MM.1S (cell line): Measurements from ENCODE around the gene GDPD3.

Source experiments
- EZH2 ChIP-seq: fragments of 300-600 bp; sonication (generic); optimal IDR thresholded peaks from 2 replicates; pipeline ENCODE3; 2017; ENCODE audit warnings: low read depth, mild to moderate bottlenecking, antibody characterized with exemption, low read length, mixed read lengths
- TF ChIP-seq, protein P1 (sequence below): fragments of 300-600 bp; sonication (generic); IDR thresholded peaks from 2 replicates; pipeline ENCODE4 v1.5.1; 2016; ENCODE audit warnings: antibody characterized with exemption, low read length, mixed read lengths

DNA sequence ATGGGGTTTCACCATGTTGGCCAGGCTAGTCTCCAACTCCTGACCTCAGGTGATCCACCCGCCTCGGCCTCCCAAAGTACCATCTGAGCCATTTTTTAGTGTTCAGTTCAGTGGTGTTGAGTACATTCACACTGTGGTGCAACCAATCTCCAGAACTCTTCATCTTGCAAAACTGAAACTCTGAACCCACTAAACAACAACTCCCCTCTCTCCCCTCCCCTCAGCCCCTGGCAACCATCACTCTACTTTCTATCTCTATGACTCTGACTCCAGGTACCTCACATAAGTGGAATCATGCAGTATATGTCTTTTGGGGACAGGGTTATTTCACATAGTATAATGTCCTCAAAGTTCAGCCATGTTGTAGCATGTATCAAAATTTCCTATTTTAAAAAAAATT lies 28.4 kb upstream of the GDPD3 start:
- TF ChIP-seq, protein P1, sequence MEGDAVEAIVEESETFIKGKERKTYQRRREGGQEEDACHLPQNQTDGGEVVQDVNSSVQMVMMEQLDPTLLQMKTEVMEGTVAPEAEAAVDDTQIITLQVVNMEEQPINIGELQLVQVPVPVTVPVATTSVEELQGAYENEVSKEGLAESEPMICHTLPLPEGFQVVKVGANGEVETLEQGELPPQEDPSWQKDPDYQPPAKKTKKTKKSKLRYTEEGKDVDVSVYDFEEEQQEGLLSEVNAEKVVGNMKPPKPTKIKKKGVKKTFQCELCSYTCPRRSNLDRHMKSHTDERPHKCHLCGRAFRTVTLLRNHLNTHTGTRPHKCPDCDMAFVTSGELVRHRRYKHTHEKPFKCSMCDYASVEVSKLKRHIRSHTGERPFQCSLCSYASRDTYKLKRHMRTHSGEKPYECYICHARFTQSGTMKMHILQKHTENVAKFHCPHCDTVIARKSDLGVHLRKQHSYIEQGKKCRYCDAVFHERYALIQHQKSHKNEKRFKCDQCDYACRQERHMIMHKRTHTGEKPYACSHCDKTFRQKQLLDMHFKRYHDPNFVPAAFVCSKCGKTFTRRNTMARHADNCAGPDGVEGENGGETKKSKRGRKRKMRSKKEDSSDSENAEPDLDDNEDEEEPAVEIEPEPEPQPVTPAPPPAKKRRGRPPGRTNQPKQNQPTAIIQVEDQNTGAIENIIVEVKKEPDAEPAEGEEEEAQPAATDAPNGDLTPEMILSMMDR, result no peak
- no peak for TF ChIP-seq EZH2
